Measurements from ENCODE around the gene MAP3K8.

MAP3K8 gene

GRCh38 chr10:30433730-30434272, at the start of gene MAP3K8:
Gene MAP3K8 (plus strand): TSS chr10:30434184. CDS start chr10:30438939, 4,755 bp downstream.
- DNase-seq (ENCODE audit: low read depth), result no peak

GRCh38 chr10:30384701-30385201, 49.2 kb upstream of the MAP3K8 start:
- no peak for DNase-seq (ENCODE audit: low read depth)

DNA sequence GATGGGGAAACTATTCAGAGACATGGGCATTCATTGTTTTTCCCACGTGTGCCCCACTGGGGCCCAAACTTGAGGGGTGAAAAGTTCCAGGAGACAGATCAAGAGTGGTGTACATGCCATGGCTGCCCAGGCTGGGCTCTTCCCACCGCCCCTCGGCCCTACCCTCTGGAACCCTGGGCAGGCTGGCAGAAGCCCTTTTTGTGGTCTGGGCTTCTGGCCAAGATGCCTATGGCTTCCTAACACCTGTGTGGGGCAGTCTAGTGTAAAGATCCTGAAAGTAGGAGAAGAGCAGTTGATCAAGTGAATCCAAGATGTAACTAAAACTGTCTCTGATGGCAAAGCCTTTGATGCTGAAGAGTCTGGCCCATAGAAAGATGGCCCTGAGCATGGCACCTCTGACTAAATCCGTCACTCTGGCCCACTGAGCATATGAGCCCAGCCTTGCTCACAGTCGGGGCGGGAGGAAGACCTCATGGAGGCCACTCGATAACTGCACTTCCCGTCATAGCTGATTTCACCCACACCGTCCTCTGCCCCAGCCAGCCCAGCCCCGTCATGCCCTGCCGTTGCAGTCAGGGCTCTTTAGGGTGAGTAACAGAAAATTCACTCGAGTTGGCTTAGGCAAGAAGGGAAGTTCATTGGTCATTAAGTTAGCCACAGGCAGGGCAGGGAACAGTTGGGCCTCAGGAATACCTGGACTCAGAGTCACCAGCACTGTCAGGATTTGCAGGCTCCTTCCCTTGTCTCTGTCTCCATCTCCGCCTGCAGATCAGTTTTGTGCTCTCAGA, 47.0 kb upstream of the MAP3K8 start:
- DNase-seq (ENCODE audit: low read depth), result no peak

DNA sequence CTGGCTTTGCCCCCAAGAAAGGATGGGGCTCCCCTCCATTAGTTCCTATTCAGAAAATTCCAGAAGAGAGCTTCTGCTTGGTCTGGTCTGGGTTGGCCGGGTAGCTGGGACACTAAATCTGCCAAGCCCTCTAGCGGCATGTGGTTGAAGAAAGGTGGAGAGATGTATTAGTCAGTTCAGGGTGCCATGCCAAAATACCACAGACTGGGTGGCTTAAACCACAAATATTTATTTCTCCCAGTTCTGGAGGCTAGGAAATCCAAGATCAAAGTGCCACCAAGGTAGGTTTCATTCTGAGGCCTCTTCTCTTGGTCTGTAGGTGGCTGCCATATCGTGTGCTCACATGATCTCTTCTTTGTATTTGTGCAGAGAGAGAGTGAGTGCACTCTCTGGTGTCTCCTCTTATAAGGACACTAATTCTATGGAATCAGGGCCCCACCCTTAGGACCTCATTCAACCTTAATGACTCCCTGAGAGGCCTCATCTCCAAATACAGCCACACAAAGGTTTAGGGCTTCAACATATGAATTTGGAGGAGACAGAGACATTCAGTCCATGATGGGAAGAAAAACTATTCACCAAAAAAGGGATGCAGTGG, 46.2 kb upstream of the MAP3K8 start:
- no peak for DNase-seq (ENCODE audit: low read depth)

DNA sequence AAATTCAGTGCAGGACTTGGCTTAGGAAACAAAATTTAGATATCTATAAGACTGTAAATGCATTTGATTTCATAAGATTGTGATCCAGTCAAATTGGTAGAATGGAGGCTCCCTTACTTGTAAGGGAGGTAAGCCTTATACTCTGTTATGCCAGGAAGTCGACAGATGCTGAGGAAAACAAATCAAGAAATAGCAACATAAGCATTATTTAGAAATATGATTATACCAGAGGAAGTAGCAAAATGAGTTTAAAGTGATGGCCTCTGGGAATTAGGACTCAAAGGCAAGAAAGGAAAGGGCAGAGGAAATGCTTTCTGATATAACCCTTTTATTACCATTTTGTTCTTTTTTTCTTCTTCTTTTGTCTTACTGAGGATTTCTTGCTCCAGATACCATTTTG, 44.4 kb upstream of the MAP3K8 start:
- DNase-seq (ENCODE audit: low read depth), result no peak

DNA sequence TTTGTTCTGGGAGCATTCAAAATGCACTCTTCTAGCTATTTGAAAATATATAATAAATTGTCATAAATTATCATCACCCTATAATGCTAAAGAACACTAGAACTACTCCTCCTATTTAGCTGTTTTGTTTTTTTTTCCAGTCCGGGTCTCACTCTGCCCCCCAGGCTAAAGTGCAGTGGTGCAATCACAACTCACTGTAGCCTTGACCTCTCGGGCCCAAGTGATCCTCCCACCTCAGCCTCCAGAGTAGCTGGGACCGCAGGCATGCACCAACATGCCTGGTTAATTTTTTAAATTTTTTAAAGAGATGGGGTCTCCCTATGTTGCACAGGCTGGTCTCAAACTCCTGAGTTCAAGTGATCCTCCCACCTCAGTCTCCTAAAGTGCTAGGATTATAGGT, 43.8 kb upstream of the MAP3K8 start:
- no peak for DNase-seq (ENCODE audit: low read depth)

GRCh38 chr10:30391266-30391665, 42.7 kb upstream of the MAP3K8 start:
- no peak for DNase-seq (ENCODE audit: low read depth)

- no peak for DNase-seq (ENCODE audit: low read depth)
Observed at GRCh38 chr10:30392564-30392990, 41.4 kb upstream of the MAP3K8 start.

DNA sequence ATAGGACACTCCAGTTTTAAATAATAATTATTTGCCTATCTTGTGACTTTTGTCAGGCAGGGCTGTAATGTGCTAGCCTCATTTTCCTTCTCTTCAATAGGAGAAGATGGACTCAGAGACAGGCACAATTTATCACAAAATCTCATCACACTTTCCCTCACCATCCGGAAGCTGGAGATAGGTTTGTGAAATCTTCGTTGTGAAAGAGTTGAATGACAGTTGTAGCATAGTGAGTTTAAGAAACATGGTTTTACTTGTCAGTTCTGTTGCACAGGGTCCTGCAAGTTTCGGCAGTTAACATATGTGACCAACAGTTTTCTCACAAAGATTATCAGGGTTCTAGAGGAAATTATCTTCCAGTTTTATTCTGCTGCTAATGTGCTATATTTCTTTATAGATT, 37.7 kb upstream of the MAP3K8 start:
- no peak for DNase-seq (ENCODE audit: low read depth)

DNA sequence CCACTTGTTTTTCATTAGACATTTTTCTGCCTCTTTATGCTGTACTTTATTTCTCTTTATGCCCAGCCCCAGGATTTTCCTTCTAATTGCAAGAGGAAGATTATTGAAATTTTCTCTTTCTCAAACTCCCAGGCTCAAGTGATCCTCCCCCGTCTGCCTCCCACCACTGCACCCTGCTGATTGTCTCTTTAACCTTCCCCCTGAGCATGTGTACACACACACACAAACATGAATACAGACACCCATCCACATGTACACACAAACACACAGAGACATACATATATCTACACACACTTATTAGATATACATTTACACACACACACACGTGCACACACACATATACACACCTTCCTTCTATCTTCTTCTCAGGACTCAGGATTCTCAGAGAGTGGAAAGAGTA, 37.3 kb upstream of the MAP3K8 start:
- DNase-seq (ENCODE audit: low read depth), result no peak

DNA sequence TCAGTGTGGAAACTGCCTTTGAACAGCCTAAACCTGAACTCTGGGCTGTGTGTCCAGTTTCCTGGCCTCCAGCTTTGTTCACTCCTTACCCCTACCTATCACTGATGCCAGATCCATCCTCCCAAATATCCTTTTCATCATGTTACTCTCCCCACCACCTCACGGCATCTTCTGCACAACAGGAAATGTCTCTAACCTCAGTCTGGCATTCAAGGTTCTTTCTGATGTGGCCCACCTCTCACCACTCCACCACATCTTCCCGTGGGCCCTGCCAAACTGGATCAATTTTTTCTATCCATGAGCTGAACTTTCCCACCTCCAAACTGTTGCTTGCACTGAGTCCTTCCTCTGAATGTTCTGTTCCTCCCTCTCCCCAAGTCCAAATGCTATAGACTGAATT, 35.8 kb upstream of the MAP3K8 start:
- DNase-seq (ENCODE audit: low read depth), result no peak

GRCh38 chr10:30398788-30399187, 35.2 kb upstream of the MAP3K8 start:
- no peak for DNase-seq (ENCODE audit: low read depth)

- DNase-seq (ENCODE audit: low read depth), result no peak
Observed at GRCh38 chr10:30403494-30403893, 30.5 kb upstream of the MAP3K8 start.

DNA sequence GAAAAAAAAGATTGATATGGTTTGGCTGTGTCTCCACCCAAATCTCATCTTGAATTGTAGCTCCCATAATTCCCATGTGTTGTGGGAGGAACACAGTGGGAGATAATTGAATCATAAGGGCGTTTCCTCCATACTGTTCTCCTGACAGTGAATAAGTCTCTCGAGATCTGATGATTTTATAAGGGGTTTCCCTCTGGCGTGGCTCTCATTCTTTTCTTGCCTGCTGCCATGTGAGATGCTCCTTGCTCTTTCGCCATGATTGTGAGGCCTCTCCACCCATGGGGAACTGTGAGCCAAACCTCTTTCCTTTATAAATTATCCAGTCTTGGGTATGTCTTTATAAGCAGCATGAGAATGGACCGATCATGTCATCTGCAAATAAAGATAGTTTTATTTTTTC, 29.4 kb upstream of the MAP3K8 start:
- DNase-seq (ENCODE audit: low read depth), result no peak

GRCh38 chr10:30411263-30411662, 22.7 kb upstream of the MAP3K8 start:
- no peak for DNase-seq (ENCODE audit: low read depth)

- no peak for DNase-seq (ENCODE audit: low read depth)
Observed at GRCh38 chr10:30412901-30413300, 21.1 kb upstream of the MAP3K8 start.

- DNase-seq (ENCODE audit: low read depth), result no peak
Observed at GRCh38 chr10:30413996-30414576, 19.9 kb upstream of the MAP3K8 start.

DNA sequence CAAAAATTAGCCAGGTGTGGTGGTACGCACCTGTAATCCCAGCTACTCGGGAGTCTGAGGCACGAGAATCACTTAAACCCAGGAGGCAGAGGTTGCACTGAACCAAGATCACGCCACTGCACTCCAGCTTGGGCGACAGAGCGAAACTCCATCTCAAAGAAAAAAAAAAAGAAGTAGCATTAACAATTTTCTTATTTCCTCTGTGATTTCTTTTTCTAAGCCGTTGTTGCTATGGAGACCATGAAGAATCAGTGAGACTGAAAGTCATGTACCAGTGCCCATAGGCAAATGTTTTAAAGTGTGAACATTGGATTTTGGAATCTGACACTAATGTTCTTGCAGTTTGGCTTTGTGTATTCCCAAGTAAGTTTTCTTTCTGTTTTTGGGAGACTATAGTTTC, 18.4 kb upstream of the MAP3K8 start:
- DNase-seq (ENCODE audit: low read depth), result no peak

GRCh38 chr10:30417301-30417700, 16.7 kb upstream of the MAP3K8 start:
- DNase-seq (ENCODE audit: low read depth), result no peak

GRCh38 chr10:30420266-30420665, 13.7 kb upstream of the MAP3K8 start:
- no peak for DNase-seq (ENCODE audit: low read depth)

GRCh38 chr10:30420766-30421165, 13.2 kb upstream of the MAP3K8 start:
- no peak for DNase-seq (ENCODE audit: low read depth)

- no peak for DNase-seq (ENCODE audit: low read depth)
Observed at GRCh38 chr10:30422151-30422695, 11.8 kb upstream of the MAP3K8 start.
